ENCODE data around the gene FBXW12. TPM values are rescaled to one million over a fixed set of nuclear protein-coding genes. Genes with fewer than 3 reads are reported as not detected.
A peak's percentile ranks its signal among the peaks of the same experiment; 100 is the strongest.

The FBXW12 gene
- total RNA-seq, 1 experiment from 2014 or later, result not detected

DNA sequence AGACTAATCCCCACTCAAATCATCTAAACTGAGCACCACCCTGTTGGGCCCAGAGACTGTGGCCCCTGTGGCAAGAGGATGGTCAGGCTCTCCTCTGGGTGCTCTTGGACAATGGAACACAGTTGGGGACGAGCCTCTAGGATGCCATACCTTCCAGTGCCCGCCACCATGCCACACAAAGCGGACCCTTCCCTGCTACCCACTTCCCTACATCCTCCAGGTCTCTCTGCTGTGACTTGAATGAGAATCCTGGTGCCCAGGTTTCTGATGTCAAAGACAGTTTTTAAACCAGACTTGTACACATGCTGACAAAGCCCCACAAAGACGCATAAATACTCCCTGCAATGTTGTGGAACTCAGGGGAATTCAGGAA, 63.2 kb downstream of the FBXW12 start:
- no peaks in the 10 kb centered on the region for H3K9me3 Mint-ChIP-seq (ENCODE audit: low read depth, unreplicated experiment)
- BruUV-seq (replicated peaks), result no TSS peak
- CTCF ChIA-PET, result interaction anchor here (1.1 to 6.5 kb wide), 17 partner anchors 8 to 241 kb away, joined by 3 to 243 read pairs (median 8); partner anchors contain the start of genes ATRIP and ZNF589
- no peak for DNase-seq
- peaks cover 14% of the 10 kb centered on the region for H3K36me3 Mint-ChIP-seq (ENCODE audit: insufficient read depth, unreplicated experiment)
- TF ChIP-seq, protein P1, sequence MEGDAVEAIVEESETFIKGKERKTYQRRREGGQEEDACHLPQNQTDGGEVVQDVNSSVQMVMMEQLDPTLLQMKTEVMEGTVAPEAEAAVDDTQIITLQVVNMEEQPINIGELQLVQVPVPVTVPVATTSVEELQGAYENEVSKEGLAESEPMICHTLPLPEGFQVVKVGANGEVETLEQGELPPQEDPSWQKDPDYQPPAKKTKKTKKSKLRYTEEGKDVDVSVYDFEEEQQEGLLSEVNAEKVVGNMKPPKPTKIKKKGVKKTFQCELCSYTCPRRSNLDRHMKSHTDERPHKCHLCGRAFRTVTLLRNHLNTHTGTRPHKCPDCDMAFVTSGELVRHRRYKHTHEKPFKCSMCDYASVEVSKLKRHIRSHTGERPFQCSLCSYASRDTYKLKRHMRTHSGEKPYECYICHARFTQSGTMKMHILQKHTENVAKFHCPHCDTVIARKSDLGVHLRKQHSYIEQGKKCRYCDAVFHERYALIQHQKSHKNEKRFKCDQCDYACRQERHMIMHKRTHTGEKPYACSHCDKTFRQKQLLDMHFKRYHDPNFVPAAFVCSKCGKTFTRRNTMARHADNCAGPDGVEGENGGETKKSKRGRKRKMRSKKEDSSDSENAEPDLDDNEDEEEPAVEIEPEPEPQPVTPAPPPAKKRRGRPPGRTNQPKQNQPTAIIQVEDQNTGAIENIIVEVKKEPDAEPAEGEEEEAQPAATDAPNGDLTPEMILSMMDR (IDR thresholded peaks at IDR 0.05; ENCODE audit: unreplicated experiment), result no peak
- H3K27me3 Mint-ChIP-seq (ENCODE audit: unreplicated experiment), result no peaks in the 10 kb centered on the region
- H3K27ac Mint-ChIP-seq (ENCODE audit: unreplicated experiment), result no peak overlapping the region
- no peak overlapping the region for H3K4me3 Mint-ChIP-seq (ENCODE audit: low read depth, unreplicated experiment)
- H3K4me1 Mint-ChIP-seq (ENCODE audit: low read depth, unreplicated experiment), result peaks cover 44% of the 10 kb centered on the region
- intact Hi-C loops (cut with micrococcal nuclease; ENCODE audit: unreplicated experiment), result loop anchor here (2.0 kb wide), 1 partner anchor 202 kb away; no protein-coding TSS in a partner anchor

DNA sequence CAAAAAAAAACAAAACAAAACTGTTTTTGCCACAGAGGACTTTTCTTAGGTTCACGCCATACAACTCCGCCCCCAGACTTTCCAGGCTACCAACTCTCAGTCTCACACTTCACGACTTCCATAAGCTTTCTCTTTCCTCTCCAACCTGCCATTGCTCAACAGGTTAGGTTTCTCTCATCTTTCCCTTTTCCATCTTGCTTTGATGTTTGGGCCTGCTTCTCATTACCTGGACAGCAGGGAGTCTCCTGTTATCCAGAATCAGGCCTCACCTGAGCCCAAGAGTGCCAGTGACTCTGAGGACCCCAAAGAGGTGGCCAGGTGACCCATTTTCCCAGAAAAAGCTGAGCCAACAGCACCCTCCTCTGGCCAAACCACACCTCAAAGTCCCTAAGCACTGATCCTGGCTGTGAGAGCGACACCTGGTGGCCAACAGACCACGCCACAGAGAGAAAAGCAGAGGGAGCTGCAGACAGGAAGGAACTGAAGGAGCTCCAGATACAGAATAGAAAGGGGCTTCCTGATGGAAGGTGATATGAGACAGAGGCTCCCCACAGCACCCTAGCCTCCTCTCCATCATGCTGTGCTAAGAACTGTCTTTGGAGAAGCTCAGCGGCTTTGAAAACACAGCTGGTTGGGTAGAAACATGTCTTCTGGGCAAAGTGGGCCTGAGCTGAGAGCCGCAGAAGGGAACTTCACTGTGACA, 63.9 kb downstream of the FBXW12 start:
- CTCF ChIA-PET, result interaction anchor here (0.6 to 6.5 kb wide), 34 partner anchors 9 to 947 kb away, joined by 3 to 243 read pairs (median 4); partner anchors contain the start of genes ATRIP, PFKFB4 and ZNF589
- Mint-ChIP-seq H3K4me1 (ENCODE audit: low read depth, unreplicated experiment) (peaks cover 37% of the 10 kb centered on the region), H3K9me3 (ENCODE audit: low read depth, unreplicated experiment) (no peaks in the 10 kb centered on the region), H3K36me3 (ENCODE audit: insufficient read depth, unreplicated experiment) (peaks cover 14% of the 10 kb centered on the region), H3K27ac (ENCODE audit: unreplicated experiment) (no peak overlapping the region), H3K27me3 (ENCODE audit: unreplicated experiment) (no peaks in the 10 kb centered on the region), H3K4me3 (ENCODE audit: low read depth, unreplicated experiment) (no peak overlapping the region)
- intact Hi-C loops (cut with micrococcal nuclease; ENCODE audit: unreplicated experiment), result loop anchor here (1.0 to 2.0 kb wide), 3 partner anchors 35 to 203 kb away; no protein-coding TSS in a partner anchor
- BruUV-seq (replicated peaks), result no TSS peak
- TF ChIP-seq, protein P1 (IDR thresholded peaks at IDR 0.05; ENCODE audit: unreplicated experiment), result peak; percentile 93
- peak; percentile 87 for DNase-seq

DNA sequence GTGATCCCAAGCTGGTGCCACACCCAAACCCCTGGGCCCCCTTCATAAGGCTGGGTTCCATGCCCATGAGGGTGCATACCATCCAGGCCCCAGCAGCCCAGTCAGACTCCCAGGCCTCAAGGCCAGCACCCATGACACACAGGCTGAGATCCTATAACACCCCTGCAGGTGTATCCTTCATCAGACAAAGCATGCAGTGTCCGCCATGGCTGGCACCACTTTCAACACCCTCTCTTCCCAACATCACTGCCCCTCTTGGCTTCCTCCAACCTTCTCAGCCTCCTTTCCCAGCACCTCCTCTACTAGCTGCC, 64.4 kb downstream of the FBXW12 start:
- CTCF ChIA-PET, result interaction anchor here (0.6 to 6.5 kb wide), 34 partner anchors 8 to 948 kb away, joined by 3 to 243 read pairs (median 4); partner anchors contain the start of genes ATRIP, PFKFB4 and ZNF589
- Mint-ChIP-seq H3K4me3 (ENCODE audit: low read depth, unreplicated experiment) (no peak overlapping the region), H3K4me1 (ENCODE audit: low read depth, unreplicated experiment) (peaks cover 32% of the 10 kb centered on the region), H3K9me3 (ENCODE audit: low read depth, unreplicated experiment) (no peaks in the 10 kb centered on the region), H3K27me3 (ENCODE audit: unreplicated experiment) (no peaks in the 10 kb centered on the region), H3K36me3 (ENCODE audit: insufficient read depth, unreplicated experiment) (peaks cover 19% of the 10 kb centered on the region), H3K27ac (ENCODE audit: unreplicated experiment) (no peak overlapping the region)
- no peak for DNase-seq
- TF ChIP-seq, protein P1 (IDR thresholded peaks at IDR 0.05; ENCODE audit: unreplicated experiment), result no peak
- intact Hi-C loops (cut with micrococcal nuclease; ENCODE audit: unreplicated experiment), result loop anchor here (1.0 kb wide), 2 partner anchors 35 to 163 kb away; no protein-coding TSS in a partner anchor
- no TSS peak for BruUV-seq (replicated peaks)

DNA sequence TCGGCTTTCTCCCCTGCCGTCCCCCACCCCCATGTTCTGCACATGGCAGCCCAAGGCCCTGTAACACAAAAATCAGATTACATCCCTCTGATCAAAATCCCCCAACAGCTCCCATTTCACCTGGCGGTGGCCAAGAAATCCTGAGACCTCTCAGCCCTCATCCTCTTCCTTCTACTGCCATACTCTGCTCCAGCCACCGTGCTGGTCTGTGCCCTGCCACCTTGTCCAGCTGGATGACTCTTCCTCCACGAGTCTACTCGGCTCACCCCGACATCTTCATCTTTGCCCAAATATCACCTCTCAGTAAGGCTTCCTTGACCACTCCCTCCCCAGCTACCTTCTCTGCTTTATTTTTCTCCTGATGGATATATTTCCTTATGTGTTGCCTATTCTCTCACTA, 64.8 kb downstream of the FBXW12 start:
- no TSS peak for BruUV-seq (replicated peaks)
- H3K4me1 Mint-ChIP-seq (ENCODE audit: low read depth, unreplicated experiment), result peaks cover 28% of the 10 kb centered on the region
- TF ChIP-seq, protein P1 (IDR thresholded peaks at IDR 0.05; ENCODE audit: unreplicated experiment), result no peak
- no peak for DNase-seq
- H3K9me3 Mint-ChIP-seq (ENCODE audit: low read depth, unreplicated experiment), result no peaks in the 10 kb centered on the region
- intact Hi-C loops (cut with micrococcal nuclease; ENCODE audit: unreplicated experiment), result loop anchor here (1.0 kb wide), 2 partner anchors 36 to 164 kb away; no protein-coding TSS in a partner anchor
- H3K4me3 Mint-ChIP-seq (ENCODE audit: low read depth, unreplicated experiment), result no peak overlapping the region
- no peaks in the 10 kb centered on the region for H3K27me3 Mint-ChIP-seq (ENCODE audit: unreplicated experiment)
- CTCF ChIA-PET, result interaction anchor here (0.9 to 6.5 kb wide), 12 partner anchors 8 to 209 kb away, joined by 3 to 243 read pairs (median 6); partner anchors contain the start of genes ATRIP and ZNF589
- H3K27ac Mint-ChIP-seq (ENCODE audit: unreplicated experiment), result no peak overlapping the region
- H3K36me3 Mint-ChIP-seq (ENCODE audit: insufficient read depth, unreplicated experiment), result peaks cover 23% of the 10 kb centered on the region

All from Calu3 (cell line).